H9 (cell line): ENCODE data around the gene SRRD. TPM values are rescaled to one million over a fixed set of nuclear protein-coding genes. Genes with fewer than 3 reads are reported as not detected.

Source experiments
- DNase-seq: peaks from one replicate; pipeline ENCODE4 v3.0.0-alpha.2; 2017
- H2AFZ ChIP-seq: one replicate; pipeline ENCODE4 v1.6.1; 2013; ENCODE audit warnings: mild to moderate bottlenecking, low read length, control low read depth, moderate library complexity
- H2AK5ac ChIP-seq: 2 replicates; pipeline ENCODE4 v1.6.1; 2013; ENCODE audit warnings: low read length, control low read depth, mixed read lengths; ENCODE audit not compliant: insufficient read length
- H2BK120ac ChIP-seq: one replicate; pipeline ENCODE4 v1.6.1; 2013; ENCODE audit warnings: low read depth, mild to moderate bottlenecking, low read length, control low read depth, inconsistent platforms; ENCODE audit not compliant: poor library complexity, severe bottlenecking
- H2BK12ac ChIP-seq: 2 replicates; pipeline ENCODE4 v1.6.1; 2013; ENCODE audit warnings: low read length, control low read depth, mixed read lengths, low read depth; ENCODE audit not compliant: insufficient read length
- H2BK15ac ChIP-seq: 2 replicates; pipeline ENCODE4 v1.6.1; 2013; ENCODE audit warnings: low read depth, low read length, control low read depth
- H2BK20ac ChIP-seq: one replicate; pipeline ENCODE4 v1.6.1; 2013; ENCODE audit warnings: low read depth, mild to moderate bottlenecking, low read length, control low read depth, inconsistent platforms; ENCODE audit not compliant: poor library complexity, severe bottlenecking
- H2BK5ac ChIP-seq: 2 replicates; pipeline ENCODE4 v1.6.1; 2013; ENCODE audit warnings: low read length, control low read depth, mixed read lengths; ENCODE audit not compliant: insufficient read length
- H3K14ac ChIP-seq: 2 replicates; pipeline ENCODE4 v1.6.1; 2013; ENCODE audit warnings: low read length, control low read depth; ENCODE audit not compliant: insufficient read depth
- H3K18ac ChIP-seq: 2 replicates; pipeline ENCODE4 v1.6.1; 2013; ENCODE audit warnings: low read depth, mild to moderate bottlenecking, mixed read lengths, low read length, control low read depth; ENCODE audit not compliant: insufficient read length
- H3K23ac ChIP-seq: 2 replicates; pipeline ENCODE4 v1.6.1; 2013; ENCODE audit warnings: low read length, control low read depth, mixed read lengths, low read depth; ENCODE audit not compliant: insufficient read length
- H3K23me2 ChIP-seq: 2 replicates; pipeline ENCODE4 v1.6.1; 2013; ENCODE audit warnings: low read depth, mild to moderate bottlenecking, mixed read lengths, low read length, control low read depth; ENCODE audit not compliant: insufficient read length, poor library complexity, severe bottlenecking
- H3K27ac ChIP-seq: 2 replicates; pipeline ENCODE4 v1.5.1; 2013; ENCODE audit warnings: low read length, control low read depth, mixed read lengths, low read depth; ENCODE audit not compliant: insufficient read length
- H3K27me3 ChIP-seq: 2 replicates; pipeline ENCODE4 v1.6.1; 2013; ENCODE audit warnings: low read length, control low read depth, inconsistent platforms; ENCODE audit not compliant: insufficient read depth
- H3K4ac ChIP-seq: 2 replicates; pipeline ENCODE4 v1.6.1; 2013; ENCODE audit warnings: low read depth, mild to moderate bottlenecking, control low read depth, inconsistent platforms, low read length, moderate library complexity
- H3K4me1 ChIP-seq: 2 replicates; pipeline ENCODE4 v1.6.1; 2013; ENCODE audit warnings: low read length, control low read depth, inconsistent platforms; ENCODE audit not compliant: insufficient read depth
- H3K4me2 ChIP-seq: 2 replicates; pipeline ENCODE4 v1.6.1; 2013; ENCODE audit warnings: low read length, control low read depth, mixed read lengths; ENCODE audit not compliant: insufficient read length, insufficient read depth
- H3K56ac ChIP-seq: 2 replicates; pipeline ENCODE4 v1.6.1; 2013; ENCODE audit warnings: low read depth, mild to moderate bottlenecking, mixed read lengths, low read length, control low read depth; ENCODE audit not compliant: insufficient read length
- H3K79me1 ChIP-seq: 2 replicates; pipeline ENCODE4 v1.6.1; 2013; ENCODE audit warnings: low read depth, mild to moderate bottlenecking, moderate library complexity, low read length, control low read depth, inconsistent platforms; ENCODE audit not compliant: insufficient read depth, poor library complexity, severe bottlenecking
- H3K79me2 ChIP-seq: 2 replicates; pipeline ENCODE4 v1.6.1; 2013; ENCODE audit warnings: low read length, control low read depth, inconsistent platforms; ENCODE audit not compliant: insufficient read depth
- H3K9ac ChIP-seq: 2 replicates; pipeline ENCODE4 v1.6.1; 2013; ENCODE audit warnings: low read length, control low read depth, mixed read lengths; ENCODE audit not compliant: insufficient read length; ENCODE audit errors: extremely low read depth
- H3K9me3 ChIP-seq: one replicate; pipeline ENCODE4 v1.6.1; 2013; ENCODE audit warnings: low read depth, low read length, inconsistent platforms; ENCODE audit not compliant: control insufficient read depth
- H3T11ph ChIP-seq: one replicate; pipeline ENCODE4 v1.6.1; 2013; ENCODE audit warnings: mild to moderate bottlenecking, low read length, control low read depth, inconsistent platforms
- H4K20me1 ChIP-seq: one replicate; pipeline ENCODE4 v1.6.1; 2013; ENCODE audit not compliant: control insufficient read depth, insufficient read length, insufficient read depth
- H4K5ac ChIP-seq: 2 replicates; pipeline ENCODE4 v1.6.1; 2013; ENCODE audit warnings: low read depth, mild to moderate bottlenecking, mixed read lengths, low read length, control low read depth; ENCODE audit not compliant: insufficient read length
- H4K8ac ChIP-seq: replicated peaks from 2 replicates; pipeline ENCODE4 v1.6.1; 2013; ENCODE audit warnings: low read length, control low read depth, mixed read lengths, low read depth; ENCODE audit not compliant: insufficient read length
- H4K91ac ChIP-seq: 2 replicates; pipeline ENCODE4 v1.6.1; 2013; ENCODE audit warnings: low read depth, mild to moderate bottlenecking, moderate library complexity, mixed read lengths, low read length, control low read depth; ENCODE audit not compliant: insufficient read length
- H3K27ac Mint-ChIP-seq, 3 experiments: 2 replicates in 2 of 3; 3 replicates in 1 of 3; pipeline ENCODE4 v1.8.0; 2020 to 2021; ENCODE audit warnings: mixed read lengths in 3 of 3, mild to moderate bottlenecking in 1 of 3, moderate library complexity in 1 of 3
- H3K27me3 Mint-ChIP-seq: 2 replicates; pipeline ENCODE4 v1.8.0; 2021; ENCODE audit warnings: low read depth, mild to moderate bottlenecking, moderate library complexity, mixed read lengths
- H3K36me3 Mint-ChIP-seq, 3 experiments: 2 replicates in 2 of 3; 3 replicates in 1 of 3; pipeline ENCODE4 v1.8.0; 2020 to 2021; ENCODE audit warnings: low read depth in 3 of 3, mixed read lengths in 3 of 3; ENCODE audit not compliant: insufficient read depth in 1 of 3
- H3K4me1 Mint-ChIP-seq, 2 experiments: 2 replicates each; pipeline ENCODE4 v1.8.0; 2020; ENCODE audit warnings: mixed read lengths in 2 of 2
- H3K4me3 Mint-ChIP-seq, 2 experiments: 2 replicates in 1 of 2; 3 replicates in 1 of 2; pipeline ENCODE4 v1.8.0; 2020 to 2021; ENCODE audit warnings: mild to moderate bottlenecking in 2 of 2, mixed read lengths in 2 of 2, moderate library complexity in 1 of 2
- H3K9me3 Mint-ChIP-seq, 2 experiments: 2 replicates in 1 of 2; 3 replicates in 1 of 2; pipeline ENCODE4 v1.8.0; 2020; ENCODE audit warnings: mild to moderate bottlenecking in 2 of 2, mixed read lengths in 2 of 2, moderate library complexity in 1 of 2
- CTCF ChIP-seq: fragments of 200-600 bp; sonication (generic); conservative IDR thresholded peaks from 3 replicates; pipeline ENCODE4 v1.8.0; 2021; ENCODE audit warnings: antibody characterized with exemption, mild to moderate bottlenecking
- WGBS: extraction: QIAGEN DNeasy Blood & Tissue Kit; methylation state at CpG from one replicate; pipeline ENCODE4 v1.1.7; 2013; ENCODE audit warnings: missing lambda C conversion rate, low lambda C conversion rate, mixed read lengths; ENCODE audit not compliant: insufficient read length; ENCODE audit errors: extremely low coverage; 5-methylcytosine and 5-hydroxymethylcytosine counted together
- total RNA-seq: library from RNA; stranded (reverse); gene quantifications from 2 replicates; pipeline ENCODE4 v1.2.1, GENCODE V29; 2021

The SRRD gene
- total RNA-seq, 1 experiment from 2014 or later: 36.0 TPM

- Histone ChIP-seq H3K4ac (no peak overlapping the region), H4K5ac (no peak overlapping the region), H4K20me1 (no peaks in the 10 kb centered on the region), H3K79me2 (no peaks in the 10 kb centered on the region; the same call in 1 of the 2 replicates), H3K23me2 (no peaks in the 10 kb centered on the region), H3T11ph (no peak overlapping the region), H2BK20ac (no peak overlapping the region), H2BK15ac (no peak overlapping the region), H3K27me3 (no peaks in the 10 kb centered on the region), H3K56ac (no peak overlapping the region), H3K9me3 (no peaks in the 10 kb centered on the region), H3K9ac (no peak overlapping the region), H4K8ac (no peak overlapping the region), H2BK5ac (no peak overlapping the region), H3K14ac (no peak overlapping the region), H4K91ac (no peak overlapping the region), H3K27ac (no peak overlapping the region), H3K23ac (no peak overlapping the region), H3K4me1 (no peaks in the 10 kb centered on the region), H2AFZ (no peak overlapping the region), H3K4me2 (no peak overlapping the region), H2AK5ac (no peak overlapping the region), H3K79me1 (no peaks in the 10 kb centered on the region), H2BK12ac (no peak overlapping the region), H2BK120ac (no peak overlapping the region), H3K18ac (no peak overlapping the region)
- H3K4me3 Mint-ChIP-seq: no peak overlapping the region
- H3K27me3 Mint-ChIP-seq: no peaks in the 10 kb centered on the region
- no CpG with 5 or more reads among the region's 26 CpGs for WGBS
- H3K27ac Mint-ChIP-seq: no peak overlapping the region
- H3K4me1 Mint-ChIP-seq: peaks cover 5% of the 10 kb centered on the region in 2 experiments
- H3K9me3 Mint-ChIP-seq: no peaks in the 10 kb centered on the region
- peaks cover 20 to 52% (median 50%) of the 10 kb centered on the region in 3 experiments; a peak in 6 of 7 replicates for H3K36me3 Mint-ChIP-seq
- DNase-seq: no peak
- no peak for TF ChIP-seq CTCF
These were observed 25.9 kb upstream of the SRRD start for GRCh38 chr22:26457661-26458272.
